ENCODE measurements around the gene LAMC1.
"Not testable (repeated sequence)": the region's sequence is repeated elsewhere in the genome, so short reads cannot be mapped to it uniquely, and the experiment has no call there.

The LAMC1 gene

DNA sequence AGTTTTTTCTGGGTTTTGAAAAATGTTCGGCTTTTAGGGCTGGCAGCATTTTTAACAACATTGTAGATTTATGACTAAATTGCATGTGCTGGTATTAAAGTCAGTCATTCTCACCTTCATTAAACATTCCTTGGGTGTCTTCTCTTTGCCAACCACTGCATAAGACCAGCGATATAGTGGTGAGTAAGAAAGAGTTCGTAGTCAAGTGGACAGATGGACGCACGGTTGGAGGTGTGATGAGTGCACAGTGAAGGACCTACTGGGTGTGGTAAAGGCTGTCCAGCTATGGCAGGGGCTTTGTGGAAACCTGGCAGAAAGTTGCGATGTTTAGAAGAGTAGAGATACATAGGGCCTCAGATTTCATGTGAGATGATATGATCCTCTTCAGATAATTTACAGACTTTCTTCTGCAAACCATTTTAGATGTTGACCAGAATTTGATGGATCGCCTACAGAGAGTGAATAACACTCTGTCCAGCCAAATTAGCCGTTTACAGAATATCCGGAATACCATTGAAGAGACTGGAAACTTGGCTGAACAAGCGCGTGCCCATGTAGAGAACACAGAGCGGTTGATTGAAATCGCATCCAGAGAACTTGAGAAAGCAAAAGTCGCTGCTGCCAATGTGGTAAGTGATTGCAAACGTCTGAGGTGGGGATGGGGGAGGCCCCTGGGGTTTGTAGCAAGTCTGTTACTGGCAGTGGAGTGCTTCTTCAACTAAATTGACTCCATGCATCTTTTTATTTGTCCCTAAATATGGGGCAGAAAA lies 106.9 kb downstream of the LAMC1 start:
- Histone ChIP-seq H3K9me3 (no peaks in the 10 kb centered on the region), H3K27me3 (ENCODE audit: low read depth) (no peaks in the 10 kb centered on the region), H3K36me3 (replicated peaks) (peaks cover 72% of the 10 kb centered on the region), H3K4me3 (no peak overlapping the region), H3K4me1 (no peaks in the 10 kb centered on the region)
- in situ Hi-C loops (cut with MboI; ENCODE audit: low sequenced_read_pairs), result no loop called here
- DNase-seq (ENCODE audit: low spot score in 2 of 2), result no peak

DNA sequence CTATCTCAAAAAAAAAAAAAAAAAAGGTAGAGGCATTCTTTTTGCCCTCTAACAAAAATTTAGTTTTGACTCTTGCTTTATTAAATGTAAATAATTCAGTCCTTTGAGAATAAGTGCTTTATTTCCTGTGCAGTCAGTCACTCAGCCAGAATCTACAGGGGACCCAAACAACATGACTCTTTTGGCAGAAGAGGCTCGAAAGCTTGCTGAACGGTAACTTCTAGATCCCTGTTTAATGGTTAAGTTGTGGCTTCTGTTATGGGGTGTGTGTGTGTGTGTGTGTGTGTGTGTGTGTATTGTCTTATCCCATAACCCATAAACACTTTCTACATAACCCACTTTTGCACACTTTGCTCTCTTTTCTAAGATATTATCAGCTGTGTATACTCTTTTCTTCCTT lies 107.9 kb downstream of the LAMC1 start:
- Histone ChIP-seq H3K4me1 (no peaks in the 10 kb centered on the region), H3K4me3 (no peak overlapping the region), H3K36me3 (replicated peaks) (peaks cover 66% of the 10 kb centered on the region), H3K9me3 (no peaks in the 10 kb centered on the region), H3K27me3 (ENCODE audit: low read depth) (no peaks in the 10 kb centered on the region)
- in situ Hi-C loops (cut with MboI; ENCODE audit: low sequenced_read_pairs), result no loop called here
- no peak for DNase-seq (ENCODE audit: low spot score in 2 of 2)

DNA sequence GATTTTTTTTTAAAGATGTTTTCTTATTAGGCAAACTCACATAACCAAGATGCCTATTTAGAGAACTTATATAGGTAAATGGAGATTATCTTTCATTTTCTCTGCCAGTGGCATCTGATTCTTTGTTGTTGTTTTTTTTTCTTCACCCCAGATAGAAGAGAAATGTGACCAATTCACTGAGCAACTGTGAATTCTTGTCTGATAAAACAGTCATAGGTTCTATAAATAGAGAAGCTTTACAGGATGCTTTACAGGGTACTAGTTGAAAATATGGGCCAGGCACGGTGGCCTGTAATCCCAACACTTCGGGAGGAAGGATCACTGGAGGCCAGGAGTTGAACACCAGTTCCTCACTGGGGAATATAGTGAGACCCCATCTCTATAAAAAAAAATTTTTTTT lies 112.1 kb downstream of the LAMC1 start:
- in situ Hi-C loops (cut with MboI; ENCODE audit: low sequenced_read_pairs), result no loop called here
- no peak overlapping the region for H3K4me3 ChIP-seq
- H3K4me1 ChIP-seq, result peaks cover 7% of the 10 kb centered on the region
- no peak for DNase-seq (ENCODE audit: low spot score in 2 of 2)
- no peaks in the 10 kb centered on the region for H3K9me3 ChIP-seq
- H3K27me3 ChIP-seq (ENCODE audit: low read depth), result no peaks in the 10 kb centered on the region
- H3K36me3 ChIP-seq (replicated peaks), result peaks cover 43% of the 10 kb centered on the region

DNA sequence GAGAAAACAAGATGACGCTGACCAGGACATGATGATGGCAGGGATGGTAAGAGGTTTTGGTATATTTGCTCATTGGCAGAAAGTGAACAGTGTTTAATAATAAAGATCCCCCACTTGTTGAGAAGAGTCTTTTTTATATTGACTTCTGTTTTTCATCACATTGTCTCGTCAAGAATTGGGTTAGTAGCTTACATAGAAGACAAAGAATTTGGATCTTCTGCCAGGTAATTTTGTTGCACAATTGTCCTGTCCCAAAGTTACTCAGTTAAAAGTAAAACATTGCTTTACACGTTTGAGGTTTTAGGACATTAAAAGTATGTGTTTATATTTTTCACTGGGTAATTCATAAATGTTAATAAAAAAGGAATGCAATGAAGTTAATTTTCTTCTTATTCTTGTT lies 114.6 kb downstream of the LAMC1 start:
- Histone ChIP-seq H3K36me3 (replicated peaks) (peaks cover 51% of the 10 kb centered on the region), H3K4me1 (peaks cover 22% of the 10 kb centered on the region), H3K4me3 (no peak overlapping the region), H3K27me3 (ENCODE audit: low read depth) (no peaks in the 10 kb centered on the region), H3K9me3 (no peaks in the 10 kb centered on the region)
- DNase-seq (ENCODE audit: low spot score in 2 of 2), result no peak
- in situ Hi-C loops (cut with MboI; ENCODE audit: low sequenced_read_pairs), result no loop called here

DNA sequence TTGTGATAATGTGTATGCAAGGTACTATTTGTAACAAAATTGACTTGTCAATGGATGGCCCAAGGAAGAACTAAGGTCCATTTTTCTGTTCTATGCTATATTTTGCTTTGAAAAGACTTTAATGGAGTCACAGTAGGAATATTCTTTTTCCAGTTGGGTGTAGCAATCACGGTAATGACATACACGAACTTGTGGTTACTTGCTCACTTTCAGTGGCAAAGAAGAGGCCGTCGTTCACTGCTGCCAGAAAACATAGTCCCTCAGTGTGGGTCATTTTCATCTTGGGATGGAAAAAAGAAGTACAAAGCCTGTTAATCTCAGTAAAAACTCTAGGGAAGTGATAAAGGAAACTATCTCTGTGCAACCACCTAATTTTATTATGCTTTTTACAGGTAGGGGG lies 115.1 kb downstream of the LAMC1 start:
- no peaks in the 10 kb centered on the region for H3K9me3 ChIP-seq
- no peak for DNase-seq (ENCODE audit: low spot score in 2 of 2)
- in situ Hi-C loops (cut with MboI; ENCODE audit: low sequenced_read_pairs), result no loop called here
- H3K27me3 ChIP-seq (ENCODE audit: low read depth), result no peaks in the 10 kb centered on the region
- peaks cover 22% of the 10 kb centered on the region for H3K4me1 ChIP-seq
- H3K4me3 ChIP-seq, result no peak overlapping the region
- H3K36me3 ChIP-seq (replicated peaks), result peaks cover 51% of the 10 kb centered on the region

DNA sequence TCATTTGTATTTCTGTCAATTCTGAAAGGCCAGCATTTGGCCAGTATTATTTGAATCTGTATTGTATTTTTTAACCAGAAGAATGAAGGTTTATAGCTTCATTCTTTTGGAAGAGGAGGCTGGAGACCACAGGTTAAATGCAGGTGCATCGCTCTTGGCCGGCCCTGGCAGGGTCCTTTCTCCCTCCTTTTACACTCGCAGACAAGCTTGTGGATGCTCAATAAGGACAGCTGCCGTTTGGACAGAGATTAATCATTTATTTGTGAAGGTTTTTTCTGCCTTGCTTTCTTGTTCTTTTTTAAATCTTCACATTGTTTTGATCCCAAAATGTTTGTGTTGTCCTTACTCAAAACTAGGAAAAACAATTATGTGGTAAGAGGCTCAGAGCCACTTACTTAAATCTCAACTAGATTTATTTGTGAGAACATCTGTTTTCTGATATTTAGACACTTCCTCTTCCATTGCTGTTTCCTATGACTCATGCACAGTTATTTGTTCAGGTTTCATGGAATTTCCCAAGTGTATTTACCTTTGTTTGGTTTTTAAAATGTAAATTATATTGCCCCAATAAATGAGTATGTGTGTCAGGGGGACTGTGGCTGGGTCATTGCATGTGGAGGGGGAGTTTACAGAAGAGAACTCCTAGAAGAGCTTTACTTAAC lies 116.2 kb downstream of the LAMC1 start:
- in situ Hi-C loops (cut with MboI; ENCODE audit: low sequenced_read_pairs), result no loop called here
- H3K4me3 ChIP-seq, result no peak overlapping the region
- peaks cover 22% of the 10 kb centered on the region for H3K4me1 ChIP-seq
- no peaks in the 10 kb centered on the region for H3K27me3 ChIP-seq (ENCODE audit: low read depth)
- peak; percentile 23 to 44 for DNase-seq (ENCODE audit: low spot score in 2 of 2)
- H3K36me3 ChIP-seq (replicated peaks), result peaks cover 48% of the 10 kb centered on the region
- H3K9me3 ChIP-seq, result no peaks in the 10 kb centered on the region

DNA sequence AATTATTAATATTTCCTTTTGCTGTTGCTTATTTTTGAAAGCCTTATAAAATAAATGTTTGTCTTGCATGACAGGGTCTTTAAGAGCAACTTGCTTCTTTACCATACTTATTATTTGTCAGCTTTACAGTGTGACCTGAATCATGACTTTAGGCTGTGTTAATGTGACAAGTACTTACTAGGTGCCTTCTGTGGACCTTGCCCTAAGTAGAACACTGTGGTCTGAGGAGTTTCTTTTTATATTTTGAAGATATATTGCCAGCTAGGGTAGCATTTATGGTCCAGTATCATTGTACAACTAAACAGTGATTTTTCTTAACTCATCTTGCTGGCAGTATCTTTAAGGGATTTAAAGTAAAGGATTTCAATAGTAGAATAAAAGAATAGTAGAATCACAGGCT lies 117.4 kb downstream of the LAMC1 start:
- H3K4me3 ChIP-seq, result no peak overlapping the region

DNA sequence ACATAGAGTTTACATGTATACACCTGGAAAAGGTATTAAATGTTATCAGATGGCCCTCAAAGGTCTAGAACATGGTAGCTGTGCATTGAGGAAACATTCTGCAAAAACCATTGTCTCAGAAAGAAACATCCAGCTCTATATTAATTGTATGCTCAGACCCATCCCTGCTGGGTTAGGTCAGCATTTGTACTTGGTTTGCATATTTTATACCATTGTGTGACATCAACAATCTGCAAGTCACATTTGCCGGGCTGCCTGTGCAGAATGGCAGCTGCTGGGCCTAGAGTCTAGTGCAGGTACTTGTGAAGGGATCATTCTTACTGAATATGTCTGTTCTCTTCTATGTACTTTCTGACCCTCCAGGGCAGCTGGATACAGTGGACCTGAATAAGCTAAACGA lies 119.0 kb downstream of the LAMC1 start:
- H3K9me3 ChIP-seq, result no peaks in the 10 kb centered on the region
- no peak for DNase-seq (ENCODE audit: low spot score in 2 of 2)
- peaks cover 40% of the 10 kb centered on the region for H3K36me3 ChIP-seq (replicated peaks)
- in situ Hi-C loops (cut with MboI; ENCODE audit: low sequenced_read_pairs), result no loop called here
- peaks cover 22% of the 10 kb centered on the region for H3K4me1 ChIP-seq
- H3K27me3 ChIP-seq (ENCODE audit: low read depth), result no peaks in the 10 kb centered on the region
- H3K4me3 ChIP-seq, result no peak overlapping the region

More for the DNA sequence above, 117.4 kb downstream of the LAMC1 start:
- Histone ChIP-seq H3K9me3 (no peaks in the 10 kb centered on the region), H3K36me3 (replicated peaks) (peaks cover 43% of the 10 kb centered on the region), H3K4me1 (peaks cover 22% of the 10 kb centered on the region), H3K27me3 (ENCODE audit: low read depth) (no peaks in the 10 kb centered on the region)
- in situ Hi-C loops (cut with MboI; ENCODE audit: low sequenced_read_pairs), result no loop called here
- no peak for DNase-seq (ENCODE audit: low spot score in 2 of 2)

DNA sequence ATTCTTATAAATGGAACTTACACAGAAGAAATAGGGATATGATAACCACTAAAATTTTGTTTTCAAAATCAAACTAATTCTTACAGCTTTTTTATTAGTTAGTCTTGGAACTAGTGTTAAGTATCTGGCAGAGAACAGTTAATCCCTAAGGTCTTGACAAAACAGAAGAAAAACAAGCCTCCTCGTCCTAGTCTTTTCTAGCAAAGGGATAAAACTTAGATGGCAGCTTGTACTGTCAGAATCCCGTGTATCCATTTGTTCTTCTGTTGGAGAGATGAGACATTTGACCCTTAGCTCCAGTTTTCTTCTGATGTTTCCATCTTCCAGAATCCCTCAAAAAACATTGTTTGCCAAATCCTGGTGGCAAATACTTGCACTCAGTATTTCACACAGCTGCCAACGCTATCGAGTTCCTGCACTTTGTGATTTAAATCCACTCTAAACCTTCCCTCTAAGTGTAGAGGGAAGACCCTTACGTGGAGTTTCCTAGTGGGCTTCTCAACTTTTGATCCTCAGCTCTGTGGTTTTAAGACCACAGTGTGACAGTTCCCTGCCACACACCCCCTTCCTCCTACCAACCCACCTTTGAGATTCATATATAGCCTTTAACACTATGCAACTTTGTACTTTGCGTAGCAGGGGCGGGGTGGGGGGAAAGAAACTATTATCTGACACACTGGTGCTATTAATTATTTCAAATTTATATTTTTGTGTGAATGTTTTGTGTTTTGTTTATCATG lies 120.5 kb downstream of the LAMC1 start:
- Histone ChIP-seq H3K4me1 (peaks cover 25% of the 10 kb centered on the region), H3K4me3 (no peak overlapping the region), H3K36me3 (replicated peaks) (peaks cover 27% of the 10 kb centered on the region), H3K27me3 (ENCODE audit: low read depth) (no peaks in the 10 kb centered on the region), H3K9me3 (no peaks in the 10 kb centered on the region)
- in situ Hi-C loops (cut with MboI; ENCODE audit: low sequenced_read_pairs), result no loop called here
- no peak for DNase-seq (ENCODE audit: low spot score in 2 of 2)

DNA sequence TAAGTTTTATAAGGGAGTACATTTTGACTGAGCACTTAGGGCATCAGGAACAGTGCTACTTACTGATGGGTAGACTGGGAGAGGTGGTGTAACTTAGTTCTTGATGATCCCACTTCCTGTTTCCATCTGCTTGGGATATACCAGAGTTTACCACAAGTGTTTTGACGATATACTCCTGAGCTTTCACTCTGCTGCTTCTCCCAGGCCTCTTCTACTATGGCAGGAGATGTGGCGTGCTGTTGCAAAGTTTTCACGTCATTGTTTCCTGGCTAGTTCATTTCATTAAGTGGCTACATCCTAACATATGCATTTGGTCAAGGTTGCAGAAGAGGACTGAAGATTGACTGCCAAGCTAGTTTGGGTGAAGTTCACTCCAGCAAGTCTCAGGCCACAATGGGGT lies 121.5 kb downstream of the LAMC1 start:
- H3K4me3 ChIP-seq, result no peak overlapping the region
- H3K9me3 ChIP-seq, result no peaks in the 10 kb centered on the region
- H3K36me3 ChIP-seq (replicated peaks), result peaks cover 27% of the 10 kb centered on the region
- H3K4me1 ChIP-seq, result peaks cover 19% of the 10 kb centered on the region
- no peak for DNase-seq (ENCODE audit: low spot score in 2 of 2)
- no peaks in the 10 kb centered on the region for H3K27me3 ChIP-seq (ENCODE audit: low read depth)
- in situ Hi-C loops (cut with MboI; ENCODE audit: low sequenced_read_pairs), result no loop called here

DNA sequence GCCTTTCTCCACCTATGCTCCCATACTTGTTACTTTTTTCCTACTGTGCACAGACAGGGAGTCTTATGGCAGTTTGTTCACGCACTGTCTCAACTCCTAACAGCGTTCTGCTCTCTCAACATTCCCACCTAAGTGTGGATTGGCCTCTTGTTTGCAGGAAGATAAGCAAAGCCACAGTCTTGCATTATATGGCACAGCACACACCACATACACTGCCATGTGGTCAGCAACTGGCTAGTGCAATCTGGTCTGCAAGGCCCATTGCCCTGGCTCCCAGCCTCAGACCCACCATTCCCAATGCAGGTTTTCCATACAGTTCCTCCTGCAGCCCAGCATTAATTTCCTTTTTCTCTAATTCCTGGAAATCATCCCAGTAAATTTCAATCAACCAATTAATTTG lies 124.5 kb downstream of the LAMC1 start:
- DNase-seq (ENCODE audit: low spot score in 2 of 2), result no peak
- peaks cover 3% of the 10 kb centered on the region; the same call in 1 of the 2 replicates for H3K4me1 ChIP-seq
- H3K9me3 ChIP-seq, result no peaks in the 10 kb centered on the region
- in situ Hi-C loops (cut with MboI; ENCODE audit: low sequenced_read_pairs), result no loop called here
- H3K36me3 ChIP-seq (replicated peaks), result peaks cover 9% of the 10 kb centered on the region
- no peaks in the 10 kb centered on the region for H3K27me3 ChIP-seq (ENCODE audit: low read depth)
- H3K4me3 ChIP-seq, result no peak overlapping the region

DNA sequence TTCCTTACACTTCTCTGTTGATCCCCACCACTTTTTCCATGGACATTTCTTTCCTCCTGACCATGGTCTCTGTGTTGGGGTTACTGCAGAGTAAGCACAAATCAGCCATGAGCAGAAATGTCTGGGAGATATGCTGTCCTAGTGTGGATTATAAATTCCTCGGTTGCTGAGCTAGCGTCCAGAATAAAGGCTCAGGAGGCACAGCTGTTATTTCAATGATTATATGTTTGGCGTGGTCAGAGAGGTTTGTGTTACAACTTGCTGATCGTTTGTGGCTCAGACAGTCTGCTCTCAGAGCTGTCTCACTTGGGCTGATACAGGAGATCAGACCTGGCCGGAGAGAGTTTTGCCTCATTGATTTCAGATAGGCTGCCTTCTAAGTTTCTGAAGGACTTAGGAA lies 125.4 kb downstream of the LAMC1 start:
- H3K9me3 ChIP-seq, result no peaks in the 10 kb centered on the region
- in situ Hi-C loops (cut with MboI; ENCODE audit: low sequenced_read_pairs), result no loop called here
- no peak overlapping the region for H3K4me3 ChIP-seq
- no peak for DNase-seq (ENCODE audit: low spot score in 2 of 2)
- no peaks in the 10 kb centered on the region for H3K27me3 ChIP-seq (ENCODE audit: low read depth)
- H3K4me1 ChIP-seq, result peaks cover 3% of the 10 kb centered on the region; the same call in 1 of the 2 replicates
- H3K36me3 ChIP-seq (replicated peaks), result peaks cover under 1% of the 10 kb centered on the region

DNA sequence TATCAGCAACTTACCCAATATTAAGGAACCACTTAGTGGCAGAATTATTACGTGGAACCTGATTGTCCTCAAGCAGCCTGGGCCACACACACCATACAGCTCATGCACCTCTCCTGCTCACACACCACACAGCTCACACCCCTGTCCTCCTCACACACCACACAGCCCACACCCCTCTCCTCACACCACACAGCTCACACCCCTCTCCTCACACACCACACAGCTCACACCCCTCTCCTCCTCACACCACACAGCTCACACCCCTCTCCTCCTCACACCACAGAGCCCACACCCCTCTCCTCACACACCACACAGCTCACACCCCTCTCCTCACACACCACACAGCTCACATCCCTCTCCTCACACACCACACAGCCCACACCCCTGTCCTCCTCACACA lies 126.1 kb downstream of the LAMC1 start:
- Histone ChIP-seq H3K4me3 (no peak overlapping the region), H3K4me1 (peaks cover 3% of the 10 kb centered on the region; the same call in 1 of the 2 replicates), H3K36me3 (replicated peaks) (no peaks in the 10 kb centered on the region; the same call in 1 of the 2 replicates), H3K27me3 (ENCODE audit: low read depth) (no peaks in the 10 kb centered on the region), H3K9me3 (no peaks in the 10 kb centered on the region)
- no peak for DNase-seq (ENCODE audit: low spot score in 2 of 2)
- in situ Hi-C loops (cut with MboI; ENCODE audit: low sequenced_read_pairs), result no loop called here

DNA sequence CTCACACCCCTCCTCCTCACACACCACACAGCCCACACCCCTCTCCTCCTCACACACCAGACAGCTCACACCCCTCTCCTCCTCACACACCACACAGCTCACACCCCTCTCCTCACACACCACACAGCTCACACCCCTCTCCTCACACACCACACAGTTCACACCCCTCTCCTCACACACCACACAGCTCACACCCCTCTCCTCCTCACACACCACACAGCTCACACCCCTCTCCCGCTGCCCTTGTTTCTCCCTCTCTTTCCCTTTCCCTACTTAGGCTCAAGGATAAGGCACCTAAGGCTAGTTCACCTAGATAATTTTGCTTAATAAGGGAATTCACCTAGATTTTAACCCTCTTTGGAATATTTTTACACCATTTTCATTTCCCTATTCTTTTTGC lies 126.8 kb downstream of the LAMC1 start:
- in situ Hi-C loops (cut with MboI; ENCODE audit: low sequenced_read_pairs), result not testable (repeated sequence)

More for the DNA sequence above, 126.8 kb downstream of the LAMC1 start:
- H3K4me1 ChIP-seq; H3K27me3 ChIP-seq (ENCODE audit: low read depth); H3K36me3 ChIP-seq (replicated peaks); DNase-seq (ENCODE audit: low spot score in 2 of 2); H3K9me3 ChIP-seq; H3K4me3 ChIP-seq: not testable (repeated sequence)
